GM23248 (cell line): ENCODE data around the gene KIF16B. TPM values are rescaled to one million over a fixed set of nuclear protein-coding genes. Genes with fewer than 3 reads are reported as not detected.

Experiments
- DNase-seq: peaks from one replicate; pipeline ENCODE4 v3.0.0-alpha.2; 2015
- H2AFZ ChIP-seq: fragments of 200-600 bp; sonication (generic); 2 replicates; pipeline ENCODE4 v1.6.1; 2016; ENCODE audit warnings: antibody characterized with exemption
- H3F3A ChIP-seq: fragments of 200-600 bp; sonication (generic); 2 replicates; pipeline ENCODE4 v1.6.1; 2016; ENCODE audit warnings: mild to moderate bottlenecking, antibody characterized with exemption, mixed run types; ENCODE audit not compliant: insufficient read depth
- H3K27ac ChIP-seq: fragments of 200-600 bp; sonication (generic); 2 replicates; pipeline ENCODE4 v1.5.1; 2016; ENCODE audit warnings: mild to moderate bottlenecking
- H3K27me3 ChIP-seq: fragments of 200-600 bp; sonication (generic); replicated peaks from 2 replicates; pipeline ENCODE4 v1.6.1; 2016; ENCODE audit warnings: mild to moderate bottlenecking; ENCODE audit not compliant: insufficient read depth
- H3K36me3 ChIP-seq: fragments of 200-600 bp; sonication (generic); 2 replicates; pipeline ENCODE4 v1.6.1; 2016; ENCODE audit warnings: low read depth, mild to moderate bottlenecking
- H3K4me1 ChIP-seq: fragments of 200-600 bp; sonication (generic); 2 replicates; pipeline ENCODE4 v1.6.1; 2016; ENCODE audit warnings: mild to moderate bottlenecking; ENCODE audit not compliant: insufficient read depth
- H3K4me2 ChIP-seq: fragments of 200-600 bp; sonication (generic); one replicate; pipeline ENCODE4 v1.6.1; 2016; ENCODE audit warnings: mild to moderate bottlenecking; ENCODE audit not compliant: unreplicated experiment
- H3K4me3 ChIP-seq: fragments of 200-600 bp; sonication (generic); 2 replicates; pipeline ENCODE4 v1.5.1; 2016; ENCODE audit warnings: mild to moderate bottlenecking
- H3K79me2 ChIP-seq: fragments of 200-600 bp; sonication (generic); 2 replicates; pipeline ENCODE4 v1.6.1; 2016; ENCODE audit warnings: mild to moderate bottlenecking; ENCODE audit not compliant: insufficient read depth
- H3K9ac ChIP-seq: fragments of 200-600 bp; sonication (generic); 2 replicates; pipeline ENCODE4 v1.6.1; 2016; ENCODE audit warnings: mild to moderate bottlenecking
- H3K9me2 ChIP-seq: fragments of 200-600 bp; sonication (generic); 2 replicates; pipeline ENCODE4 v1.6.1; 2016; ENCODE audit warnings: mixed run types, mild to moderate bottlenecking, moderate library complexity; ENCODE audit not compliant: insufficient read depth
- H3K9me3 ChIP-seq: fragments of 200-600 bp; sonication (generic); one replicate; pipeline ENCODE4 v1.6.1; 2017; ENCODE audit warnings: low read depth
- H4K20me1 ChIP-seq: fragments of 200-600 bp; sonication (generic); 2 replicates; pipeline ENCODE4 v1.6.0; 2016; ENCODE audit not compliant: insufficient read depth
- EZH2 ChIP-seq: fragments of 200-600 bp; sonication (generic); IDR thresholded peaks from 2 replicates; pipeline ENCODE4 v1.6.1; 2018; ENCODE audit warnings: antibody characterized with exemption, mild to moderate bottlenecking; ENCODE audit not compliant: insufficient read depth, poor library complexity, severe bottlenecking
- EZH2phosphoT487 ChIP-seq: fragments of 200-600 bp; sonication (generic); IDR thresholded peaks from 2 replicates; pipeline ENCODE4 v1.6.1; 2018; ENCODE audit warnings: antibody characterized with exemption, moderate library complexity, mild to moderate bottlenecking, low read depth; ENCODE audit not compliant: insufficient read depth
- WGBS, 2 experiments: methylation state at CpG; one replicate each; pipeline ENCODE4 v1.1.6; 2015 to 2017; ENCODE audit warnings: low lambda C conversion rate in 2 of 2, low coverage in 1 of 2; ENCODE audit errors: missing lambda C conversion rate in 2 of 2; 5-methylcytosine and 5-hydroxymethylcytosine counted together
- in situ Hi-C: fragments of 300-500 bp; cut with MboI; formaldehyde crosslinking; loops from 2 replicates; pipeline ENCODE4 v1.15.0; 2020
- polyA plus RNA-seq: library from polyadenylated mRNA; unstranded; fragments of >200 nt; fragmentation: Nextera tagmentation; extraction: Ambion mirVana; gene quantifications from 2 replicates; pipeline ENCODE4 v1.2.1, GENCODE V29; 2016
- total RNA-seq: library from RNA; depleted of rRNA; stranded (reverse); fragments of >200 nt; shearing (Covaris generic); gene quantifications from 2 replicates; pipeline ENCODE4 v1.2.3, GENCODE V29; 2014

The KIF16B gene
- total and polyA plus RNA-seq, 2 experiments from 2014 or later, result 1.7 to 2.6 TPM

GRCh38 chr20:16607364-16608276 lies 34.4 kb upstream of the KIF16B start:
- in situ Hi-C loops, result no loop called here
- Histone ChIP-seq H3F3A (no peaks in the 10 kb centered on the region), H3K4me1 (no peaks in the 10 kb centered on the region), H3K9ac (no peak overlapping the region), H3K4me2 (no peak overlapping the region), H2AFZ (no peak overlapping the region), H4K20me1 (no peaks in the 10 kb centered on the region), H3K79me2 (no peaks in the 10 kb centered on the region), H3K4me3 (no peak overlapping the region), H3K9me3 (no peaks in the 10 kb centered on the region), H3K27me3 (no peaks in the 10 kb centered on the region), H3K36me3 (no peaks in the 10 kb centered on the region), H3K27ac (no peak overlapping the region), H3K9me2 (no peaks in the 10 kb centered on the region)
- TF ChIP-seq EZH2phosphoT487, result no peak
- no peak for TF ChIP-seq EZH2
- DNase-seq, result no peak
- 31 to 37% methylated on average over 12 of the region's 12 CpGs for WGBS, 2 experiments

GRCh38 chr20:16606468-16607070 lies 33.3 kb upstream of the KIF16B start:
- Histone ChIP-seq H3K27ac (no peak overlapping the region), H3K4me3 (no peak overlapping the region), H3F3A (no peaks in the 10 kb centered on the region), H3K36me3 (no peaks in the 10 kb centered on the region), H3K4me1 (no peaks in the 10 kb centered on the region), H3K9me3 (no peaks in the 10 kb centered on the region), H4K20me1 (no peaks in the 10 kb centered on the region), H2AFZ (no peak overlapping the region), H3K4me2 (no peak overlapping the region), H3K27me3 (no peaks in the 10 kb centered on the region), H3K79me2 (no peaks in the 10 kb centered on the region), H3K9ac (no peak overlapping the region), H3K9me2 (no peaks in the 10 kb centered on the region)
- in situ Hi-C loops, result no loop called here
- peak; percentile 4 for DNase-seq
- TF ChIP-seq EZH2, result no peak
- no peak for TF ChIP-seq EZH2phosphoT487
- 26 to 54% methylated on average over 3 of the region's 3 CpGs for WGBS, 2 experiments

DNA sequence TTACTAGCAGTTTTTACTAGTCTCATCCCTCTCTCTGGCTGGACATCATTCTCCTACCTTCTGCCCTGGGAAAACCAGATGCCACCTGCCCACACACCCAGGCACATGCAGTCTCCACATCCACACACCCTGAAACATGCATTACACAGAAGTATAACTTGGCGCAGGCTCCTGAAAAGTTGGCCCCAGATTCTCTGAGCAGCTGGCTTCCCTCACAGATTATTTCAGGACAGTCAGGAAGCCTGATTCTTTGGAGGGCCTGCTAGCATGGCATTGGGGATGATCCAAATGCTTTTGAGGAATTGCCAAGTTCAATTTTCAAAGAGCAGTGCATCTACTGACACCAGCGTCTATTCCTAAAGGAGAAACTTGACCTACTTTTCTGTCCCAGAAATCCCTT lies 27.8 kb upstream of the KIF16B start:
- no peak overlapping the region for H3K4me3 ChIP-seq
- TF ChIP-seq EZH2phosphoT487 (no peak), EZH2 (no peak)
- no peak overlapping the region for H2AFZ ChIP-seq
- no peak overlapping the region for H3K9ac ChIP-seq
- H4K20me1 ChIP-seq, result no peaks in the 10 kb centered on the region
- no peaks in the 10 kb centered on the region for H3K9me3 ChIP-seq
- H3K36me3 ChIP-seq, result no peaks in the 10 kb centered on the region
- H3K79me2 ChIP-seq, result no peaks in the 10 kb centered on the region
- in situ Hi-C loops, result no loop called here
- no peaks in the 10 kb centered on the region for H3K9me2 ChIP-seq
- H3F3A ChIP-seq, result no peaks in the 10 kb centered on the region
- H3K4me2 ChIP-seq, result no peak overlapping the region
- 0 out of 2 replicates have a peak, but pooled peaks cover 8% of the 10 kb centered on the region for H3K27me3 ChIP-seq
- 3 to 5% methylated on average over 2 of the region's 2 CpGs for WGBS, 2 experiments
- no peak overlapping the region for H3K27ac ChIP-seq
- no peak for DNase-seq
- H3K4me1 ChIP-seq, result no peaks in the 10 kb centered on the region

DNA sequence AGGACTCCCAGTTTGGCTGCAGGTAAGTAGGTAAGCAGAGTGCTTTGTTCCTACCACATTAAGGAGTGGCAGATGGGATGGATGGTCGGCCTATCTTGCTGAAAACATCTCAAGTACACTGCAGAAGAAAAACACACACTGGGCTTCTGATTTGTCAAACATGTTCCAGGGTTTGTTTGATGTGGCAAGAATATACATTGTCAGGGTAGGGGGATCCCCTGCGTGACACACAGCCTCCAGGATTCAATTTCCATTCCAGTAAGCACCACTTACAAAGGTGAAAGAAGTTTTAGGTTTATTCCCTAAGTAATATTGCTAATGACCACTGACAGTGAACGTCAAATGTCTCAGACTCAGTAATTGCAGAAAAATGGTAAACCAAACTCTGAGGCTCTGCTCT lies 26.0 kb upstream of the KIF16B start:
- Histone ChIP-seq H3K27ac (no peak overlapping the region), H3K9ac (no peak overlapping the region), H3F3A (no peaks in the 10 kb centered on the region), H3K9me2 (no peaks in the 10 kb centered on the region), H4K20me1 (no peaks in the 10 kb centered on the region), H3K4me3 (no peak overlapping the region), H3K4me2 (no peak overlapping the region), H3K36me3 (no peaks in the 10 kb centered on the region), H3K79me2 (no peaks in the 10 kb centered on the region), H2AFZ (no peak overlapping the region), H3K9me3 (no peaks in the 10 kb centered on the region), H3K27me3 (0 out of 2 replicates have a peak, but pooled peaks cover 11% of the 10 kb centered on the region), H3K4me1 (no peaks in the 10 kb centered on the region)
- WGBS, 2 experiments, result 30 to 32% methylated on average over 3 of the region's 3 CpGs
- in situ Hi-C loops, result no loop called here
- TF ChIP-seq EZH2phosphoT487 (no peak), EZH2 (no peak)
- DNase-seq, result no peak
